Measurements from ENCODE around the gene INPP5K. TPM values are rescaled to one million over a fixed set of nuclear protein-coding genes. Genes with fewer than 3 reads are reported as not detected.

The INPP5K gene
- total RNA-seq, 1 experiment from 2014 or later, result 26.2 TPM

GRCh38 chr17:1562176-1562643 lies 45.8 kb upstream of the INPP5K start:
- ChIA-PET POLR2A (ENCODE audit: low non-redundant PET) (no interaction called here), CTCF (no interaction called here)
- no peak for DNase-seq (ENCODE audit: low spot score)
- H3K27me3 ChIP-seq (replicated peaks; ENCODE audit: insufficient read depth, low read depth, low read length, poor library complexity), result no peaks in the 10 kb centered on the region
- peak overlapping the region; percentile 77 for H3K27ac ChIP-seq (ENCODE audit: low read depth, low read length, poor library complexity, severe bottlenecking)
- TF ChIP-seq CTCF (conservative IDR thresholded peaks at IDR 0.05; ENCODE audit: low read depth, low read length) (no peak), EZH2 (IDR thresholded peaks at IDR 0.05; ENCODE audit: borderline replicate concordance, low read depth, low read length, poor library complexity, severe bottlenecking) (no peak)
- BruUV-seq (replicated peaks), result no TSS peak
- peaks cover 6% of the 10 kb centered on the region for H3K4me1 ChIP-seq (ENCODE audit: insufficient read depth, low read length, poor library complexity, severe bottlenecking)
- H3K9me3 ChIP-seq (ENCODE audit: low read depth, low read length, poor library complexity, severe bottlenecking), result no peaks in the 10 kb centered on the region
- H3K36me3 ChIP-seq (ENCODE audit: insufficient read depth, low read length, poor library complexity, severe bottlenecking), result no peaks in the 10 kb centered on the region
- intact Hi-C loops (cut with micrococcal nuclease; ENCODE audit: unreplicated experiment), result no loop called here
- H3K4me3 ChIP-seq (ENCODE audit: low read depth, low read length, poor library complexity, severe bottlenecking), result peak overlapping the region; percentile 87

- no peak for TF ChIP-seq EZH2 (IDR thresholded peaks at IDR 0.05; ENCODE audit: borderline replicate concordance, low read depth, low read length, poor library complexity, severe bottlenecking)
- no peak; the same call in 1 of the 2 replicates for TF ChIP-seq CTCF (conservative IDR thresholded peaks at IDR 0.05; ENCODE audit: low read depth, low read length)
- H3K9me3 ChIP-seq (ENCODE audit: low read depth, low read length, poor library complexity, severe bottlenecking), result no peaks in the 10 kb centered on the region
- H3K27ac ChIP-seq (ENCODE audit: low read depth, low read length, poor library complexity, severe bottlenecking), result peak overlapping the region; percentile 77
- H3K36me3 ChIP-seq (ENCODE audit: insufficient read depth, low read length, poor library complexity, severe bottlenecking), result no peaks in the 10 kb centered on the region
- intact Hi-C loops (cut with micrococcal nuclease; ENCODE audit: unreplicated experiment), result no loop called here
- H3K4me1 ChIP-seq (ENCODE audit: insufficient read depth, low read length, poor library complexity, severe bottlenecking), result peaks cover 6% of the 10 kb centered on the region
- no peak for DNase-seq (ENCODE audit: low spot score)
- H3K4me3 ChIP-seq (ENCODE audit: low read depth, low read length, poor library complexity, severe bottlenecking), result peak overlapping the region; percentile 87
- no peaks in the 10 kb centered on the region for H3K27me3 ChIP-seq (replicated peaks; ENCODE audit: insufficient read depth, low read depth, low read length, poor library complexity)
- ChIA-PET POLR2A (ENCODE audit: low non-redundant PET) (no interaction called here), CTCF (interaction anchor here (0.9 kb wide), 1 partner anchor 99 kb away, joined by 3 read pairs; no protein-coding TSS in a partner anchor)
- no TSS peak for BruUV-seq (replicated peaks)
Measured at GRCh38 chr17:1561420-1562175, 45.2 kb upstream of the INPP5K start.

GRCh38 chr17:1560858-1561355 lies 44.5 kb upstream of the INPP5K start:
- Histone ChIP-seq H3K4me1 (ENCODE audit: insufficient read depth, low read length, poor library complexity, severe bottlenecking) (peaks cover 6% of the 10 kb centered on the region), H3K36me3 (ENCODE audit: insufficient read depth, low read length, poor library complexity, severe bottlenecking) (no peaks in the 10 kb centered on the region), H3K27me3 (replicated peaks; ENCODE audit: insufficient read depth, low read depth, low read length, poor library complexity) (no peaks in the 10 kb centered on the region), H3K27ac (ENCODE audit: low read depth, low read length, poor library complexity, severe bottlenecking) (peak overlapping the region; percentile 77), H3K4me3 (ENCODE audit: low read depth, low read length, poor library complexity, severe bottlenecking) (peak overlapping the region; percentile 87), H3K9me3 (ENCODE audit: low read depth, low read length, poor library complexity, severe bottlenecking) (no peaks in the 10 kb centered on the region)
- ChIA-PET CTCF (interaction anchor here (0.9 kb wide), 1 partner anchor 100 kb away, joined by 3 read pairs; no protein-coding TSS in a partner anchor), POLR2A (ENCODE audit: low non-redundant PET) (no interaction called here)
- intact Hi-C loops (cut with micrococcal nuclease; ENCODE audit: unreplicated experiment), result no loop called here
- no peak for DNase-seq (ENCODE audit: low spot score)
- no TSS peak for BruUV-seq (replicated peaks)
- TF ChIP-seq EZH2 (IDR thresholded peaks at IDR 0.05; ENCODE audit: borderline replicate concordance, low read depth, low read length, poor library complexity, severe bottlenecking), result no peak
- no peak for TF ChIP-seq CTCF (conservative IDR thresholded peaks at IDR 0.05; ENCODE audit: low read depth, low read length)

Measured in A673 (cell line).